ENCODE data around the gene ZFP36L2. TPM values are rescaled to one million over a fixed set of nuclear protein-coding genes. Genes with fewer than 3 reads are reported as not detected.

ZFP36L2 gene
- total RNA-seq, 2 donors from 2014 or later, result 77.1 to 114 TPM

DNA sequence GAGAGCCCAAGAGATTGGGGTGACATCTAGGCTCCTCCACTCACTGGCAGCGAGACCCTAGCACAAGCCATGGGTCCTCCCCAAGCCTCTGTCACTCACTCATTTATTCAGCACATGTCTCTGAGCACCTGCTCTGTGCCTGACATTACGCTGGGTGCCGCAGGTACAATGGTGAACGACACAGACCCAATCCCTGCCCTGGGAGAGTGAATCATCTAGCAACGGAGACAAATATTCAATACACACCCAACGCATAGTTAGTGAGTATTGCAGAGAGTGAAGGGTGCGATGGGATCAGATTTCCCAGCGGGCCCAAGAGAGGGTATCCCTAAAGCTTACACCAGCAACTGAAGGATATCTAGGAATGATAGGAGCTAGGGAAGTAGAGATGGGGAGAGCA, 45.5 kb downstream of the ZFP36L2 start:
- H3K27ac ChIP-seq (ENCODE audit: low read depth, low read length), result no peak overlapping the region
- peak; percentile 54 for DNase-seq
- H3K4me1 ChIP-seq (ENCODE audit: control insufficient read depth, insufficient read depth, low read length), result peaks cover 16% of the 10 kb centered on the region
- no peaks in the 10 kb centered on the region for H3K27me3 Mint-ChIP-seq (ENCODE audit: insufficient read depth)
- no peaks in the 10 kb centered on the region for H3K36me3 ChIP-seq (ENCODE audit: control insufficient read depth, insufficient read depth, low read length)
- no peaks in the 10 kb centered on the region for H3K9me3 ChIP-seq (ENCODE audit: control insufficient read depth, low read length)
- H3K4me1 Mint-ChIP-seq, result peaks cover 54% of the 10 kb centered on the region
- TF ChIP-seq, protein P1, sequence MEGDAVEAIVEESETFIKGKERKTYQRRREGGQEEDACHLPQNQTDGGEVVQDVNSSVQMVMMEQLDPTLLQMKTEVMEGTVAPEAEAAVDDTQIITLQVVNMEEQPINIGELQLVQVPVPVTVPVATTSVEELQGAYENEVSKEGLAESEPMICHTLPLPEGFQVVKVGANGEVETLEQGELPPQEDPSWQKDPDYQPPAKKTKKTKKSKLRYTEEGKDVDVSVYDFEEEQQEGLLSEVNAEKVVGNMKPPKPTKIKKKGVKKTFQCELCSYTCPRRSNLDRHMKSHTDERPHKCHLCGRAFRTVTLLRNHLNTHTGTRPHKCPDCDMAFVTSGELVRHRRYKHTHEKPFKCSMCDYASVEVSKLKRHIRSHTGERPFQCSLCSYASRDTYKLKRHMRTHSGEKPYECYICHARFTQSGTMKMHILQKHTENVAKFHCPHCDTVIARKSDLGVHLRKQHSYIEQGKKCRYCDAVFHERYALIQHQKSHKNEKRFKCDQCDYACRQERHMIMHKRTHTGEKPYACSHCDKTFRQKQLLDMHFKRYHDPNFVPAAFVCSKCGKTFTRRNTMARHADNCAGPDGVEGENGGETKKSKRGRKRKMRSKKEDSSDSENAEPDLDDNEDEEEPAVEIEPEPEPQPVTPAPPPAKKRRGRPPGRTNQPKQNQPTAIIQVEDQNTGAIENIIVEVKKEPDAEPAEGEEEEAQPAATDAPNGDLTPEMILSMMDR (conservative IDR thresholded peaks at IDR 0.05), result no peak
- H3K9ac ChIP-seq (ENCODE audit: extremely low read depth, low read length, poor library complexity, severe bottlenecking), result no peak overlapping the region
- no peaks in the 10 kb centered on the region for H3K27me3 ChIP-seq (ENCODE audit: control insufficient read depth, insufficient read depth, low read length, poor library complexity, severe bottlenecking)
- H3K36me3 Mint-ChIP-seq (ENCODE audit: low read depth), result no peaks in the 10 kb centered on the region
- WGBS, 2 experiments (ENCODE audit: insufficient coverage in 1 of 2, insufficient read length in 1 of 2), result 91 to 96% methylated on average over 4 to 8 of the region's 8 CpGs
- H3K9me3 Mint-ChIP-seq, result no peaks in the 10 kb centered on the region
- H3K27ac Mint-ChIP-seq, result peak overlapping the region; percentile 35
- H3K4me3 ChIP-seq (ENCODE audit: low read length), result no peak overlapping the region
- H3K4me3 Mint-ChIP-seq, result no peak overlapping the region

DNA sequence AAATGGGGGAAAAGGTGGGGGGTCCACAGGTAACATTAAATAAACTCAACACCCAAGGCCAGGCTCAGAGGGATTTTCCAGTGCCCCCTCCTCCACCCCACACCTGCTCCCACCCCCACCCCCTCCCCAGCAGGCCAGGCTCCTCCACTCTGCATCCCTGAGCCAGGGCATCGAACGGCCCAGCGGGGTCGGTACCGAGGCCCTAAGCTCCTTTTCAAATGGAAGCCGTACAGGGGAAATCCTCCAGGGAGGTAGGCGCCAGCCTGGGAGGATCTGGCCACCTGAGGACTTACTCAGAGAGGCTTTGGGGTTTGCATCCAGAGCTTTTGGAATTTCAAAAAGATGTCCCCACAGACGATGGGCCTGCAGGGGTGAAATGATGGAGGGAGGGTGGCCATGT, 46.5 kb downstream of the ZFP36L2 start:
- 45 to 48% methylated on average over 7 to 8 of the region's 8 CpGs for WGBS, 2 experiments (ENCODE audit: insufficient coverage in 1 of 2, insufficient read length in 1 of 2)
- Mint-ChIP-seq H3K4me3 (no peak overlapping the region), H3K36me3 (ENCODE audit: low read depth) (no peaks in the 10 kb centered on the region), H3K9me3 (no peaks in the 10 kb centered on the region), H3K27me3 (ENCODE audit: insufficient read depth) (no peaks in the 10 kb centered on the region), H3K27ac (peak overlapping the region; percentile 97), H3K4me1 (peaks cover 59% of the 10 kb centered on the region)
- Histone ChIP-seq H3K36me3 (ENCODE audit: control insufficient read depth, insufficient read depth, low read length) (no peaks in the 10 kb centered on the region), H3K9ac (ENCODE audit: extremely low read depth, low read length, poor library complexity, severe bottlenecking) (no peak overlapping the region), H3K9me3 (ENCODE audit: control insufficient read depth, low read length) (peaks cover 2% of the 10 kb centered on the region), H3K27me3 (ENCODE audit: control insufficient read depth, insufficient read depth, low read length, poor library complexity, severe bottlenecking) (no peaks in the 10 kb centered on the region), H3K27ac (ENCODE audit: low read depth, low read length) (no peak overlapping the region), H3K4me1 (ENCODE audit: control insufficient read depth, insufficient read depth, low read length) (peaks cover 16% of the 10 kb centered on the region), H3K4me3 (ENCODE audit: low read length) (no peak overlapping the region)
- peak; percentile 88 for DNase-seq
- TF ChIP-seq, protein P1 (conservative IDR thresholded peaks at IDR 0.05), result no peak

DNA sequence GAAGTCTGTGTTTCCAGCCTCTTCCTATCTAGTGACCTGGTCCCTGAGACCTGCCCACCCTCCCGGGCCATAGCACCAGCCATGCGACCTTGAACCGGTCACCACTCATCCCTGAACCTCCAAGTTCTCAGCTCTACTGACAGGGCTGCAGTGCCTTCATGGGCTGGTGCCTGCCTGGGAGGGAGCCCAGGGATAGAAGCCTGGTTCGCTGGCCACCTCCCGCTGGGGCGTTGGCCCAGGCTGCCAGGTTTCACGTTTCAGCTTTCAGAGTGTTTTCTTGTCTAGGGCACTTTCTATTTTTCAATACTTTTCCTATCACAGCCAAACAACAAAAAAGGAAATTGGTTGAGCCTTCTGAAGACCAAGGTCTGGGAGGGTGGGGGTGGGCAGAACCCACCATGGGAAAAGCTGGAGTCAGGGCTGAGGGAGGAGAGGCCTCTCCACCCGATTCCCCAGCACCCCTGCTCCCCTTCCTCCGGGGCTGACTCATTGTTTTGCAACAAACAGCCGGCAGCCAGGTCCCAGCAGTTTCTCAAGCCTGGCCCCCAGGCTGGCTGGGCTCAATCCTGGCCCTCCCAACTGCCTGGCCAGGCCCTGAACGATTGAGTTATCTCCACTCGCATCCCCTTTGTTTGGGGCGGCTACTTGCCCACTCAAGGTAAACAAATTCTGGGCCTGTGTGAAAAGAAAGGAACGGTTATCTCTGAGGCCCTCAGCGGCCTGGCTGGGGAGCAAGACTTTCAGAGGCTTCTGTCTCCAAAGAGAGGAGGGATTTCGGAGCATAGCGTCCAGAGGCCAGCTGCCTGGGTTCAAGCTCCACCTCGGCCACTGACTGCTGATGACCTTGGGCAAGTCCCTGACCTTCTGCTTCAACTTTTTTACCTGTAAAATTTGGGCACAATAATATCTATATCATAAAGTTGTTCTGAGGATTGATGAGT, 47.5 kb downstream of the ZFP36L2 start:
- H3K4me1 Mint-ChIP-seq, result peaks cover 61% of the 10 kb centered on the region
- no peaks in the 10 kb centered on the region for H3K36me3 ChIP-seq (ENCODE audit: control insufficient read depth, insufficient read depth, low read length)
- H3K9me3 ChIP-seq (ENCODE audit: control insufficient read depth, low read length), result peaks cover 6% of the 10 kb centered on the region
- no peaks in the 10 kb centered on the region for H3K27me3 ChIP-seq (ENCODE audit: control insufficient read depth, insufficient read depth, low read length, poor library complexity, severe bottlenecking)
- TF ChIP-seq, protein P1 (conservative IDR thresholded peaks at IDR 0.05), result no peak
- no peaks in the 10 kb centered on the region for H3K27me3 Mint-ChIP-seq (ENCODE audit: insufficient read depth)
- no peaks in the 10 kb centered on the region for H3K9me3 Mint-ChIP-seq
- peak overlapping the region; percentile 97 for H3K27ac Mint-ChIP-seq
- H3K27ac ChIP-seq (ENCODE audit: low read depth, low read length), result peak overlapping the region; percentile 75
- H3K9ac ChIP-seq (ENCODE audit: extremely low read depth, low read length, poor library complexity, severe bottlenecking), result no peak overlapping the region
- no peak overlapping the region for H3K4me3 ChIP-seq (ENCODE audit: low read length)
- peaks cover 21% of the 10 kb centered on the region for H3K4me1 ChIP-seq (ENCODE audit: control insufficient read depth, insufficient read depth, low read length)
- 18 to 28% methylated on average over 9 to 18 of the region's 18 CpGs for WGBS, 2 experiments (ENCODE audit: insufficient coverage in 1 of 2, insufficient read length in 1 of 2)
- DNase-seq, result peak; percentile 96
- H3K36me3 Mint-ChIP-seq (ENCODE audit: low read depth), result no peaks in the 10 kb centered on the region
- peak overlapping the region; percentile 32 for H3K4me3 Mint-ChIP-seq
